ENCODE results near the gene SPINK5. TPM values are rescaled to one million over a fixed set of nuclear protein-coding genes. Genes with fewer than 3 reads are reported as not detected.

SPINK5 gene
- total and polyA plus RNA-seq, 2 experiments from 2014 or later = 3.0 to 4.4 TPM

GRCh38 chr5:148176480-148176879, 112.7 kb downstream of the SPINK5 start:
- 52% methylated on average over 2 of the region's 2 CpGs for WGBS (ENCODE audit: low lambda C conversion rate, missing lambda C conversion rate)
- Histone ChIP-seq H3K4me3 (no peak overlapping the region), H3K27me3 (no peaks in the 10 kb centered on the region), H3K79me2 (no peaks in the 10 kb centered on the region), H3K9me2 (replicated peaks; ENCODE audit: insufficient read depth) (no peaks in the 10 kb centered on the region), H3K4me1 (ENCODE audit: insufficient read depth) (no peaks in the 10 kb centered on the region), H3K27ac (no peak overlapping the region), H3K9me3 (ENCODE audit: low read depth) (no peaks in the 10 kb centered on the region), H3K36me3 (replicated peaks; ENCODE audit: insufficient read depth, low read depth) (no peaks in the 10 kb centered on the region), H3K4me2 (no peak overlapping the region), H2AFZ (no peak overlapping the region), H4K20me1 (ENCODE audit: insufficient read depth, poor library complexity, severe bottlenecking) (no peaks in the 10 kb centered on the region)
- no peak for TF ChIP-seq EZH2 (IDR thresholded peaks at IDR 0.05; ENCODE audit: borderline replicate concordance)
- TF ChIP-seq CTCF (IDR thresholded peaks at IDR 0.05; ENCODE audit: poor library complexity) = no peak
- no peak for TF ChIP-seq EZH2phosphoT487 (IDR thresholded peaks at IDR 0.05; ENCODE audit: low read depth, severe bottlenecking, unreplicated experiment)
- no peak for DNase-seq (ENCODE audit: low spot score)

- Histone ChIP-seq H4K20me1 (ENCODE audit: insufficient read depth, poor library complexity, severe bottlenecking) (no peaks in the 10 kb centered on the region), H3K36me3 (replicated peaks; ENCODE audit: insufficient read depth, low read depth) (no peaks in the 10 kb centered on the region), H3K9me2 (replicated peaks; ENCODE audit: insufficient read depth) (no peaks in the 10 kb centered on the region), H3K4me2 (no peak overlapping the region), H2AFZ (no peak overlapping the region), H3K4me3 (no peak overlapping the region), H3K27ac (no peak overlapping the region), H3K9me3 (ENCODE audit: low read depth) (no peaks in the 10 kb centered on the region), H3K4me1 (ENCODE audit: insufficient read depth) (no peaks in the 10 kb centered on the region), H3K27me3 (no peaks in the 10 kb centered on the region), H3K79me2 (no peaks in the 10 kb centered on the region)
- TF ChIP-seq EZH2 (IDR thresholded peaks at IDR 0.05; ENCODE audit: borderline replicate concordance) (no peak), CTCF (IDR thresholded peaks at IDR 0.05; ENCODE audit: poor library complexity) (no peak), EZH2phosphoT487 (IDR thresholded peaks at IDR 0.05; ENCODE audit: low read depth, severe bottlenecking, unreplicated experiment) (no peak)
- 86% methylated on average over 1 of the region's 1 CpG for WGBS (ENCODE audit: low lambda C conversion rate, missing lambda C conversion rate)
- DNase-seq (ENCODE audit: low spot score) = no peak
These were observed 113.4 kb downstream of the SPINK5 start for GRCh38 chr5:148177207-148177606.

- H3K4me1 ChIP-seq (ENCODE audit: insufficient read depth) = no peaks in the 10 kb centered on the region
- no peaks in the 10 kb centered on the region for H3K9me3 ChIP-seq (ENCODE audit: low read depth)
- H3K27ac ChIP-seq = no peak overlapping the region
- no peaks in the 10 kb centered on the region for H4K20me1 ChIP-seq (ENCODE audit: insufficient read depth, poor library complexity, severe bottlenecking)
- no peaks in the 10 kb centered on the region for H3K9me2 ChIP-seq (replicated peaks; ENCODE audit: insufficient read depth)
- no peak overlapping the region for H2AFZ ChIP-seq
- H3K4me3 ChIP-seq = no peak overlapping the region
- 41% methylated on average over 3 of the region's 3 CpGs for WGBS (ENCODE audit: low lambda C conversion rate, missing lambda C conversion rate)
- no peaks in the 10 kb centered on the region for H3K27me3 ChIP-seq
- TF ChIP-seq EZH2phosphoT487 (IDR thresholded peaks at IDR 0.05; ENCODE audit: low read depth, severe bottlenecking, unreplicated experiment) = no peak
- TF ChIP-seq CTCF (IDR thresholded peaks at IDR 0.05; ENCODE audit: poor library complexity) = peak; percentile 83
- H3K79me2 ChIP-seq = no peaks in the 10 kb centered on the region
- DNase-seq (ENCODE audit: low spot score) = peak; percentile 69
- no peak overlapping the region for H3K4me2 ChIP-seq
- H3K36me3 ChIP-seq (replicated peaks; ENCODE audit: insufficient read depth, low read depth) = no peaks in the 10 kb centered on the region
These were observed 115.5 kb downstream of the SPINK5 start for GRCh38 chr5:148179234-148179824.

Measured in hepatocyte (in vitro differentiated cells).